Glutamatergic neuron (in vitro differentiated cells): ENCODE measurements around the gene CEMIP. TPM values are rescaled to one million over a fixed set of nuclear protein-coding genes. Genes with fewer than 3 reads are reported as not detected.

Source experiments
- DNase-seq: peaks from one replicate; pipeline ENCODE4 v3.0.0; 2022
- H3K27ac Mint-ChIP-seq: one replicate; pipeline ENCODE4 v1.8.0; 2020; ENCODE audit warnings: mild to moderate bottlenecking, mixed read lengths, inconsistent platforms; ENCODE audit not compliant: unreplicated experiment
- H3K27me3 Mint-ChIP-seq: one replicate; pipeline ENCODE4 v1.8.0; 2020; ENCODE audit warnings: mild to moderate bottlenecking, moderate library complexity, mixed read lengths, inconsistent platforms; ENCODE audit not compliant: unreplicated experiment
- H3K36me3 Mint-ChIP-seq: one replicate; pipeline ENCODE4 v1.8.0; 2020; ENCODE audit warnings: mild to moderate bottlenecking, mixed read lengths, inconsistent platforms; ENCODE audit not compliant: unreplicated experiment
- H3K4me1 Mint-ChIP-seq: one replicate; pipeline ENCODE4 v1.8.0; 2020; ENCODE audit warnings: mild to moderate bottlenecking, low read depth, mixed read lengths, inconsistent platforms; ENCODE audit not compliant: unreplicated experiment
- H3K4me3 Mint-ChIP-seq: one replicate; pipeline ENCODE4 v1.8.0; 2020; ENCODE audit warnings: mild to moderate bottlenecking, mixed read lengths, inconsistent platforms; ENCODE audit not compliant: unreplicated experiment
- H3K9me3 Mint-ChIP-seq: one replicate; pipeline ENCODE4 v1.8.0; 2020; ENCODE audit warnings: mild to moderate bottlenecking, moderate library complexity, mixed read lengths, inconsistent platforms; ENCODE audit not compliant: unreplicated experiment
- CTCF ChIP-seq: fragments of 200-600 bp; sonication (generic); IDR thresholded peaks from one replicate; pipeline ENCODE4 v1.5.0; 2021; ENCODE audit not compliant: partially characterized antibody, unreplicated experiment
- total RNA-seq: library from RNA; stranded (reverse); fragmentation: NEBNext Ultra II Directional; extraction: Animal tissue kit (Norgen Biotek cat#: 25700); gene quantifications from one replicate; pipeline ENCODE4 v1.2.1, GENCODE V29; 2021; ENCODE audit not compliant: unreplicated experiment

Gene CEMIP
- total RNA-seq, 1 donor from 2014 or later = 0.25 TPM

DNA sequence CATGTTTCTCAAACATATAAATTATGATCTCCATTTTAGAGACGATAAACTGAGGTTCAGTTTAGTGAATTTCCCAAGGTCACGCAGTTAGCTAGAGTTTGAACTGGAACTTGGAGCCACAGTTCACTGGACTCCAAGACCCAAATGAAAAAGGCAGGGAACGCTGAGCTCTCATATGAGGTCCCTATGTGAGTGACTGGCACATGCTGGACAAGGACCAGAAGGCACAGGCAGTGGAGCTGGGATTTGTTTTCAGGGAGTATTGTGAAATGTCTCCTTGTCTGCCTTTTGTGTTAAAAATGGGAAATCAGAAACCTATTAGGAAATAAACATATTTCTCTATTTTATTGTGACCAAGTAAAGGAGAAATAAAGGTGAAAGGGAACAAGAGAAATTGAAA is 147.0 kb downstream of the CEMIP start:
- Mint-ChIP-seq H3K4me1 (no peaks in the 10 kb centered on the region), H3K27me3 (peaks cover 4% of the 10 kb centered on the region), H3K9me3 (peaks cover 3% of the 10 kb centered on the region), H3K36me3 (peaks cover 14% of the 10 kb centered on the region), H3K4me3 (no peak overlapping the region), H3K27ac (no peak overlapping the region)
- no peak for TF ChIP-seq CTCF
- no peak for DNase-seq

DNA sequence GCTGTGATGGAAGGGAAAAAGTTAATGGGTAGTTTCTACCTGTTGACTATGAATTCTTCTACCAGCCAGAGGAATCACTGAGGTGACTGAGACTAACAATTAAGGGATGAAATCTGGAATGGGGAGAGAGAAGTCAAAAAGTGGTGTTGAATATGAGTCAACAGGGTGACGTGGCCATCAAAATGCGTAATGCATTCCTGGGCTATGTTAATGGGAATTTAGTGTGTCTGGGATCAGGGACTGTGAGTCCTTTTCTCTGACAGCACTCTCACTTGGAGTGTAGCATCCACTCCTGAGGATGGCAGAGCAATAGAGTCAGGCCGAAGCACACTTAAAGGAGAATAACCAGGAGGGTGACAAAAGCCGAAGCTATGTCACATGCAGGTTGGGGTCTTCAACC is 150.1 kb downstream of the CEMIP start:
- Mint-ChIP-seq H3K27me3 (peaks cover 4% of the 10 kb centered on the region), H3K4me3 (no peak overlapping the region), H3K4me1 (no peaks in the 10 kb centered on the region), H3K9me3 (peaks cover 3% of the 10 kb centered on the region), H3K27ac (no peak overlapping the region), H3K36me3 (peaks cover 14% of the 10 kb centered on the region)
- no peak for TF ChIP-seq CTCF
- DNase-seq = no peak

DNA sequence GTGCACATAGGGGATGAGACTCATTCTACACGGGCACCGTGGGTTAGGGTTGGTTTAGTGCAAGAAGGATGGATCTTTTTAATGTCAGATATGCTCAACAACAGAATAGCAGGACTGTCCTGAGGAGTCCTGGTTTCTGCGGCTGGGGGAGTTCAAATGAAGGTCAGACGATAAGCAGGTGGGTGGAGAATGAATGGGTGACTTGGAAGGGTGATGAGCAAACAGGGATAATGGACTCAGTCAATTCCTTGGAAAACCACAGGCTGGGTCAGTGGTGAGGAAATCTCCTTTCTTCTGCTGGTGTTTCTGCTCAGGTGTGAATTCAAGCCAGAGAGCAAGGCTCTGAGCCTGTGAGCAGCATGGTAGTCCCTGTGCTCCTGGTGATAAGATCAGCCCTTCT is 150.5 kb downstream of the CEMIP start:
- Mint-ChIP-seq H3K9me3 (peaks cover 3% of the 10 kb centered on the region), H3K27me3 (peaks cover 4% of the 10 kb centered on the region), H3K36me3 (peaks cover 14% of the 10 kb centered on the region), H3K27ac (no peak overlapping the region), H3K4me1 (peaks cover 2% of the 10 kb centered on the region), H3K4me3 (no peak overlapping the region)
- no peak for TF ChIP-seq CTCF
- no peak for DNase-seq

DNA sequence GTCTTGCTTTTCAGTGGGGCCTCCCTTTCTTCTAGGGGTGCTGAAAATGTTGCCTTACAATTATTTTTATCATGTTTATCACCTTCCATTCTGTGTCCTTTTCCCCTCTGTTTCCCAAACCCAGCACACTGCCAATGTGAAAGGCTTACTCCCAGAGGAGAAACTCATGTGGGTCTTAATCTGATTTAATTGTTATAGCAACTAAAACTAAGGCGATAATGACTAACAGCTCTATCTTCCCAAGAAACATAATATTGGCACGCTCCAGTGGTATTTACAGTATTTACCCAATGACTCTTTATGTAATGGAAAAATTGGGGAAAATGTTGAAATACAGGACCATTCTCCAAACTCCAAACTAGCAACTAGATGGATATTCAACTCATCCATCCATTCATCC is 152.0 kb downstream of the CEMIP start:
- H3K4me3 Mint-ChIP-seq = no peak overlapping the region
- peaks cover 4% of the 10 kb centered on the region for H3K27me3 Mint-ChIP-seq
- H3K9me3 Mint-ChIP-seq = peaks cover 3% of the 10 kb centered on the region
- peaks cover 14% of the 10 kb centered on the region for H3K36me3 Mint-ChIP-seq
- no peak for DNase-seq
- peaks cover 4% of the 10 kb centered on the region for H3K4me1 Mint-ChIP-seq
- TF ChIP-seq CTCF = no peak
- no peak overlapping the region for H3K27ac Mint-ChIP-seq

- DNase-seq = no peak
- Mint-ChIP-seq H3K9me3 (peaks cover 3% of the 10 kb centered on the region), H3K4me3 (no peak overlapping the region), H3K27ac (no peak overlapping the region), H3K27me3 (peaks cover 4% of the 10 kb centered on the region), H3K36me3 (peaks cover 19% of the 10 kb centered on the region), H3K4me1 (peaks cover 6% of the 10 kb centered on the region)
- TF ChIP-seq CTCF = no peak
These were observed 152.7 kb downstream of the CEMIP start for GRCh38 chr15:80931721-80932512.
